Measurements from ENCODE around the gene KCNC3.

The KCNC3 gene

GRCh38 chr19:50290775-50291174 lies 38.4 kb downstream of the KCNC3 start:
- no peaks in the 10 kb centered on the region for H3K36me3 ChIP-seq (ENCODE audit: control insufficient read depth, insufficient read depth, low read length)
- H3K27me3 ChIP-seq (replicated peaks; ENCODE audit: control insufficient read depth, insufficient read depth, low read length): no peaks in the 10 kb centered on the region; the same call in 1 of the 2 replicates
- no peak for DNase-seq (ENCODE audit: extremely low read depth, insufficient read length)
- TF ChIP-seq CTCF (IDR thresholded peaks at IDR 0.05; ENCODE audit: insufficient read depth, low read length, poor library complexity, severe bottlenecking): no peak
- no peak overlapping the region for H3K4me3 ChIP-seq (replicated peaks; ENCODE audit: low read depth, low read length)

- no peak overlapping the region for H3K4me3 ChIP-seq (replicated peaks; ENCODE audit: low read depth, low read length)
- no peak for DNase-seq (ENCODE audit: extremely low read depth, insufficient read length)
- no peaks in the 10 kb centered on the region for H3K36me3 ChIP-seq (ENCODE audit: control insufficient read depth, insufficient read depth, low read length)
- TF ChIP-seq CTCF (IDR thresholded peaks at IDR 0.05; ENCODE audit: insufficient read depth, low read length, poor library complexity, severe bottlenecking): no peak
- no peaks in the 10 kb centered on the region; the same call in 1 of the 2 replicates for H3K27me3 ChIP-seq (replicated peaks; ENCODE audit: control insufficient read depth, insufficient read depth, low read length)
Observed at GRCh38 chr19:50290011-50290410, 39.2 kb downstream of the KCNC3 start.

- no peak overlapping the region for H3K4me3 ChIP-seq (replicated peaks; ENCODE audit: low read depth, low read length)
- DNase-seq (ENCODE audit: extremely low read depth, insufficient read length): no peak
- no peaks in the 10 kb centered on the region; the same call in 1 of the 2 replicates for H3K27me3 ChIP-seq (replicated peaks; ENCODE audit: control insufficient read depth, insufficient read depth, low read length)
- H3K36me3 ChIP-seq (ENCODE audit: control insufficient read depth, insufficient read depth, low read length): no peaks in the 10 kb centered on the region
- TF ChIP-seq CTCF (IDR thresholded peaks at IDR 0.05; ENCODE audit: insufficient read depth, low read length, poor library complexity, severe bottlenecking): no peak
Observed at GRCh38 chr19:50288954-50289353, 40.2 kb downstream of the KCNC3 start.

- TF ChIP-seq CTCF (IDR thresholded peaks at IDR 0.05; ENCODE audit: insufficient read depth, low read length, poor library complexity, severe bottlenecking): no peak
- no peak for DNase-seq (ENCODE audit: extremely low read depth, insufficient read length)
- no peaks in the 10 kb centered on the region; the same call in 1 of the 2 replicates for H3K27me3 ChIP-seq (replicated peaks; ENCODE audit: control insufficient read depth, insufficient read depth, low read length)
- H3K4me3 ChIP-seq (replicated peaks; ENCODE audit: low read depth, low read length): no peak overlapping the region
- no peaks in the 10 kb centered on the region for H3K36me3 ChIP-seq (ENCODE audit: control insufficient read depth, insufficient read depth, low read length)
Observed at GRCh38 chr19:50287331-50287730, 41.8 kb downstream of the KCNC3 start.

GRCh38 chr19:50286443-50286842 lies 42.7 kb downstream of the KCNC3 start:
- Histone ChIP-seq H3K27me3 (replicated peaks; ENCODE audit: control insufficient read depth, insufficient read depth, low read length) (no peaks in the 10 kb centered on the region; the same call in 1 of the 2 replicates), H3K36me3 (ENCODE audit: control insufficient read depth, insufficient read depth, low read length) (no peaks in the 10 kb centered on the region), H3K4me3 (replicated peaks; ENCODE audit: low read depth, low read length) (no peak overlapping the region)
- no peak for TF ChIP-seq CTCF (IDR thresholded peaks at IDR 0.05; ENCODE audit: insufficient read depth, low read length, poor library complexity, severe bottlenecking)
- no peak for DNase-seq (ENCODE audit: extremely low read depth, insufficient read length)

- no peaks in the 10 kb centered on the region; the same call in 1 of the 2 replicates for H3K27me3 ChIP-seq (replicated peaks; ENCODE audit: control insufficient read depth, insufficient read depth, low read length)
- no peak overlapping the region for H3K4me3 ChIP-seq (replicated peaks; ENCODE audit: low read depth, low read length)
- TF ChIP-seq CTCF (IDR thresholded peaks at IDR 0.05; ENCODE audit: insufficient read depth, low read length, poor library complexity, severe bottlenecking): no peak
- no peak for DNase-seq (ENCODE audit: extremely low read depth, insufficient read length)
- no peaks in the 10 kb centered on the region for H3K36me3 ChIP-seq (ENCODE audit: control insufficient read depth, insufficient read depth, low read length)
Observed at GRCh38 chr19:50285833-50286232, 43.3 kb downstream of the KCNC3 start.
